PC-9 (cell line): ENCODE measurements around the gene MATN1.

Source experiments
- CTCF ChIP-seq: fragments of 200-600 bp; sonication (generic); conservative IDR thresholded peaks from 2 replicates; pipeline ENCODE4 v1.6.1; 2017; ENCODE audit warnings: mixed run types, antibody characterized with exemption, mild to moderate bottlenecking, moderate library complexity
- EZH2 ChIP-seq: fragments of 200-600 bp; sonication (generic); IDR thresholded peaks from 2 replicates; pipeline ENCODE4 v1.8.0; 2017; ENCODE audit warnings: antibody characterized with exemption, low read depth

- TF ChIP-seq CTCF, result no peak
- no peak for TF ChIP-seq EZH2
Measured at GRCh38 chr1:30720271-30721223, 2.8 kb downstream of the MATN1 start.
